Astrocyte (in vitro differentiated cells and primary cell): ENCODE measurements around the gene MRPL4.

Source experiments
- EZH2 ChIP-seq: IDR thresholded peaks from 2 replicates; pipeline ENCODE4 v1.6.1; 2012; ENCODE audit warnings: mild to moderate bottlenecking, low read length, inconsistent platforms; ENCODE audit not compliant: insufficient read depth
- TF ChIP-seq, protein P1 (sequence below): IDR thresholded peaks from 2 replicates; pipeline ENCODE4 v1.5.1; 2011; ENCODE audit warnings: low read depth, mild to moderate bottlenecking, inconsistent platforms, low read length, moderate library complexity; ENCODE audit not compliant: insufficient read depth

DNA sequence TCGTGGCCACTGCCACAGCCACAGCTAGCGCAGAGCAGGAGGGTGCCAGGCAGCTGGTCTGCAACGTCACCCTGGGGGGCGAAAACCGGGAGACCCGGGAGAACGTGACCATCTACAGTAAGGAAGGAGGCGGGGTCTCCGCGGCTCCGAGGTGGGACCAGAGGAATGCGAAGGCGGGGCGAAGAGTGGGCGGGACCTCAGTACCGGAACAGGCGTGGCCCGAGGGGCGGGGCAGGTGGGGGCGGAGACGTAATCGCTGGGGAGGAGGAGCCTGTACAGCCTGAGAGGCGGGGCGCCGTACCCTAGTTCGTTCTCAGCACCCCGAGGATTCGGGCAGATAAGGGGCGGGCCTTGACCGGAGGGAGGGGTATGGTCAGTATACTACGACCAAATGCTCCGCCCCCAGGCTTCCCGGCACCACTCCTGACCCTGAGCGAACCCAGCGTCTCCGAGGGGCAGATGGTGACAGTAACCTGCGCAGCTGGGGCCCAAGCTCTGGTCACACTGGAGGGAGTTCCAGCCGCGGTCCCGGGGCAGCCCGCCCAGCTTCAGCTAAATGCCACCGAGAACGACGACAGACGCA, 40.3 kb downstream of the MRPL4 start:
- TF ChIP-seq, protein P1, sequence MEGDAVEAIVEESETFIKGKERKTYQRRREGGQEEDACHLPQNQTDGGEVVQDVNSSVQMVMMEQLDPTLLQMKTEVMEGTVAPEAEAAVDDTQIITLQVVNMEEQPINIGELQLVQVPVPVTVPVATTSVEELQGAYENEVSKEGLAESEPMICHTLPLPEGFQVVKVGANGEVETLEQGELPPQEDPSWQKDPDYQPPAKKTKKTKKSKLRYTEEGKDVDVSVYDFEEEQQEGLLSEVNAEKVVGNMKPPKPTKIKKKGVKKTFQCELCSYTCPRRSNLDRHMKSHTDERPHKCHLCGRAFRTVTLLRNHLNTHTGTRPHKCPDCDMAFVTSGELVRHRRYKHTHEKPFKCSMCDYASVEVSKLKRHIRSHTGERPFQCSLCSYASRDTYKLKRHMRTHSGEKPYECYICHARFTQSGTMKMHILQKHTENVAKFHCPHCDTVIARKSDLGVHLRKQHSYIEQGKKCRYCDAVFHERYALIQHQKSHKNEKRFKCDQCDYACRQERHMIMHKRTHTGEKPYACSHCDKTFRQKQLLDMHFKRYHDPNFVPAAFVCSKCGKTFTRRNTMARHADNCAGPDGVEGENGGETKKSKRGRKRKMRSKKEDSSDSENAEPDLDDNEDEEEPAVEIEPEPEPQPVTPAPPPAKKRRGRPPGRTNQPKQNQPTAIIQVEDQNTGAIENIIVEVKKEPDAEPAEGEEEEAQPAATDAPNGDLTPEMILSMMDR = no peak
- TF ChIP-seq EZH2 = no peak
